ENCODE results near the gene TMEM18.

DNA sequence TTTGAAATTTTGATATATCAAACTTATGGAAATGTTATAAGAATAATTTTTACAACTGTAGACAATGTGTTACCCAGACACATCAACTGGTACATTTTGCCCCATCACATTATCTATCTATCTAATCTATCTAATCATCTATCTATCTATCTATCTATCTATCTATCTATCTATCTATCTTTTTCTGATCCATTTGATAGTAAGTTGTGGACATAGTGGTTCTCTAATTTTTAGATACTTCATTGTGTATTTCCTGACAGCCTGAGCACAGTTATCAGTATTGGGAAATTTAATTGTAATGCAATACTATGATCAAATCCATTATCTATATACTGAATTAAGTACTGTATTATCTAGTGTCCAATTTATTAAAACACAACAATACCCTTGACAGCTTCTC, 42.0 kb upstream of the TMEM18 start:
- TF ChIP-seq, protein P1, sequence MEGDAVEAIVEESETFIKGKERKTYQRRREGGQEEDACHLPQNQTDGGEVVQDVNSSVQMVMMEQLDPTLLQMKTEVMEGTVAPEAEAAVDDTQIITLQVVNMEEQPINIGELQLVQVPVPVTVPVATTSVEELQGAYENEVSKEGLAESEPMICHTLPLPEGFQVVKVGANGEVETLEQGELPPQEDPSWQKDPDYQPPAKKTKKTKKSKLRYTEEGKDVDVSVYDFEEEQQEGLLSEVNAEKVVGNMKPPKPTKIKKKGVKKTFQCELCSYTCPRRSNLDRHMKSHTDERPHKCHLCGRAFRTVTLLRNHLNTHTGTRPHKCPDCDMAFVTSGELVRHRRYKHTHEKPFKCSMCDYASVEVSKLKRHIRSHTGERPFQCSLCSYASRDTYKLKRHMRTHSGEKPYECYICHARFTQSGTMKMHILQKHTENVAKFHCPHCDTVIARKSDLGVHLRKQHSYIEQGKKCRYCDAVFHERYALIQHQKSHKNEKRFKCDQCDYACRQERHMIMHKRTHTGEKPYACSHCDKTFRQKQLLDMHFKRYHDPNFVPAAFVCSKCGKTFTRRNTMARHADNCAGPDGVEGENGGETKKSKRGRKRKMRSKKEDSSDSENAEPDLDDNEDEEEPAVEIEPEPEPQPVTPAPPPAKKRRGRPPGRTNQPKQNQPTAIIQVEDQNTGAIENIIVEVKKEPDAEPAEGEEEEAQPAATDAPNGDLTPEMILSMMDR (IDR thresholded peaks at IDR 0.05) = no peak
- TF ChIP-seq POLR2A (IDR thresholded peaks at IDR 0.05) = no peak
